Stimulated activated CD4-positive, alpha-beta T cell treated with anti-CD3 and anti-CD28 coated beads, Interleukin-1b, Interleukin-23, amount 100 ng/mL, for 24 hours (primary cell): ENCODE measurements around the gene GARS1.

ENCODE experiments used
- DNase-seq, 4 experiments: peaks; one replicate each; pipeline ENCODE4 v3.0.0-alpha.2; 2020; ENCODE audit warnings: low read depth in 4 of 4, low spot score in 1 of 4

GARS1 gene

GRCh38 chr7:30654296-30655090 lies 59.8 kb downstream of the GARS1 start:
- DNase-seq = no peak

GRCh38 chr7:30655096-30655970 lies 60.7 kb downstream of the GARS1 start:
- no peak for DNase-seq

GRCh38 chr7:30656006-30656957 lies 61.6 kb downstream of the GARS1 start:
- DNase-seq = no peak

GRCh38 chr7:30657131-30657530 lies 62.5 kb downstream of the GARS1 start:
- DNase-seq = no peak

- no peak for DNase-seq
Observed at GRCh38 chr7:30658479-30659074, 63.9 kb downstream of the GARS1 start.

- no peak for DNase-seq
Observed at GRCh38 chr7:30659312-30659711, 64.6 kb downstream of the GARS1 start.

- no peak for DNase-seq
Observed at GRCh38 chr7:30660331-30661255, 65.9 kb downstream of the GARS1 start.

DNA sequence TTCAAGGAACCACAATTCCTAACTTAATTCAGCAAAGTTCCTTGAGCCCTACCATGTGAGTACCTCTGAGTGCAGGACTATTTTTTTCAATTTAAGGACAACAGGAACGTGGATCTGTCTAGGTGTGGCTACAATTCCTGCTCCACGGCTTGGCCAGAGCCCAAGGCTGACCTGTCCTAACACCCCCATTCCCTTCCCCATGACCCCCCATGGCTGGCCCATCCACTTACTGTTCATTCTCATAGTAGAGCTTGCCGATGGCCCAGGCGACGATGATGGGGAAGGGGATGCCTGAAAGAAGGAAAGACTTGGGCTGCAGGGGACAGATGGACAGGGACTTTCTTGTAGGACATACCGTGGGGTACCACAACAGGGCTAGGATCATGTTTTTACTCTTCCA lies 67.2 kb downstream of the GARS1 start:
- no peak for DNase-seq

DNA sequence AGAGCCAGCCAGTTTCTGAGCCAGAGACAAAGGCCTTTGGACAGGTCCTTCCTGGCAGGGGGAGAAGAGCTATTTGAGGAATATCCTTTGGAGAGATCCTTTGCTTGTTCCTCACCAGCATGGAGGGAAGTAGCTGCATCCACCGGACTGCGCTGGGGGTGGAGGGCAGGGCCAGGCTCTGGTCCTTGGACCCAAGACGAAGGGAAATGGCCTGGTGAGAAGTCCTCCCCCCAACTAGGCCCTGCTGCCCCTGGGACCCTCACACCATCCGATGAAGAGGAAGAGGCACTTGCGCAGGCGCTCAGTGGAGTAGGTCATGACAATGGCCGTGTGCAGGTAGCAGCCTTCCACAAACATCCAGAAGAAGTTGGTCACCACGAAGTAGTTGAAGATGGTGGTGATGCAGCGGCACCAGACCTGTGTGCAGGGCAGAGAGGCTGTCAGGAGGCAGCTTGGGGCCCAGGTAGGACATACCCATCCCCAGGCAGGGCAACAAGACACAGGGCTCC lies 67.8 kb downstream of the GARS1 start:
- DNase-seq = no peak

DNA sequence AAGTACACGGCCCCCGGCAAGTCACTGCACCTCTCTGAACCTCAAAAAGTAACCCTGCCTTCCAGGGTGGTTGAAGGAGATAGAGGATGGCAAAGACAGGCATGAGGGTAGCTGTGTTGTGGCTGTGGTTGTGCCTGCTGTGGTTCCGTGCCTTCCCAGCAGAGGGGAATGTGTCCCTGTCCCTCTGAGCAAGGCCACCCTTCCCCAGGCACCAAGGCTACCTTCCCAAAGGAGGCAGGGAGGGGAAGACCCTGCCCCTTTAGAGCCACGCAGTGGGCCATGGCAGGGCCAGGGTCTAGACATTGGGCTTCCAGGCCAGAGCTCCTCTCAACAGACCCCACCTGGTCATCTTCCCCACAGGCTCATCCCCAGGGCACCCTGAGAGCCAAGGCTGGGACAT lies 68.7 kb downstream of the GARS1 start:
- DNase-seq = no peak

DNA sequence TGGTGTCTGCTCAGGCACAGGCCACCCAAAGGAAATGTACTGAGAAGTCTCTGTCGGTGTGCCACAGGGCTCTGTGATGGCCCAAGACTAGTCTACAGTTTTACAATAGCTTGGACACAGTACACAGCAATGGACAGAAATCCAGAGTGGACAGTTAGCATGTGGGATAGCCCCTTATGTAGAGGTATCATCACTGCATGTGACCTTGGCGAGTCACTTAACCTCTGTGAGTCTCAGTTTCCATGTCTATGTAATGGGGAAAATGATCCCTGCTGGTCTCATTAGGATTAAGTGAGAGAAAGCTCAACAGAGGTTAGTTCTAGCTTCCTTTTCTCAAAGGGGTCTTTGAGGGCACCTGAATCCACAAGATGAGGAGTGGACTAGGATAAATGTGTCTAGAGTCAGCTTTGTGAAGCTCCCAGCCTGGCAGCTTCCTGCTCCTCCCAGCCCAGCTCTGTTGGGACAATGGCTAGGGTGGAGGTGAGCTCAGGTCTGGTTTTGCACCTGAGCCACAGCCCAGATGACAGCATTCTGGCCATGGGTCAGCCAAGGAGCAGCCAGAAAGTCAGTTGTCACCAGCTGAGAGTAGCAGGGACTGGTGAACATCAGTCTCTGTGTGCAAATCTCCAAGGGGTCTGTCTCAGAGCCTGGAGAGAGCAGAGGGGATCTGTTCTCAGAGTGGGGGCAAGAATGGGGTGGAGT lies 69.7 kb downstream of the GARS1 start:
- no peak for DNase-seq

DNA sequence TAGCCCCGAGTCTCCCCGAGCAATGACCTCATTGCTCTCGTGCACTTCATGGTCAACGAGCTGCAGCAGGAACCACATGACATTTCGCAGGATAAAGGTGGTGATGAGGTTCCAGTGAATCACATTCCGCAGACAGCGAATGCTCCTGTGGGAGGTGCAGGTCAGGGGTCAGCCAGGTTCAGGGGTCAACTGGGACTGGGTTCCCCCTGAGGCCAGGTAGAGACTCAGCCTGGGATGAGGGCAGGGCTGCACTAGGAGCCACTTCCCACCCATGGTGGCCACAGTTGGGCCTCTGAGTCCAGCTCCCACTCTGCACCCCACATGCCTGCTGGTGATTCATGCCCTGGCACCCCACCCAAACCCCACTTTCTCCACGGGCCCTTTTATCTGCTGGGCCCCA lies 70.4 kb downstream of the GARS1 start:
- DNase-seq = no peak

DNA sequence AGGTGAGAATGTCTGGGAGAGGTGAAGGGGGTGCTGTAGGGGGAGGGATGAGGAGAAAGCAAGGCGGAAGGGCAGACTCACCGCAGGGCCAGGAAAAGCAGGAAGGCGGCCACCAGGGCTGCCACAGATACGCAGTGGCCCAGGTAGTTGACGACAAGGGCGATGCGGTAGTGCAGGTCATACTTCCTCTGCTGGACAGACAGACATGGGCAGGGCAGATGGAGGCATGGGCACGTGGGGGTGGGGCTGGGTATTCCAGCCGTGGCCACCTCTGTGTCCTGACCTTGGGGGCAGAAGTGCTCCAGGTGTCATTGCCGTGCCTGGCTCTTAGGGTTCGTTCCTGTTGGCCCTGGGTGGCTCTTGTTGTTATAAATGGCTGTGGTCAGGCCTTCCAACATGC lies 70.8 kb downstream of the GARS1 start:
- no peak for DNase-seq

DNA sequence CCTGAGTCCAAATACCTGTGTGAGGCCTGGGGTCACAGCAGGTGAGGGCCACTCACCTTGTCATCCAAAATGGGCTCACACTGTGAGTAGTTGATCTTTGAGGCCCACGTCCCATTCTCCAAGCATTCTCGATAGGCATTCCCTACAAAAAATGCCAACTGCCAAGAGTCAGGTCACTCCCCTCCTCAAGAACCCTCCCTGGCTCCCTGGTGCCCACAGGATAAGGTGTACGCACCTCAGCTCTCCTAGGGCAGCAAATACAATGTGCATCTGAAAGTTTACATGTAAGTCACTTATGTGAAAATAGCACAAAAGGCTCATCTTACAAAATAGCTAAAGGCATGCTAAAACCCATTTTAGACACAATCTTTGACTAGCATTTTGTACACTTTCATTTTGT lies 72.5 kb downstream of the GARS1 start:
- DNase-seq = no peak

DNA sequence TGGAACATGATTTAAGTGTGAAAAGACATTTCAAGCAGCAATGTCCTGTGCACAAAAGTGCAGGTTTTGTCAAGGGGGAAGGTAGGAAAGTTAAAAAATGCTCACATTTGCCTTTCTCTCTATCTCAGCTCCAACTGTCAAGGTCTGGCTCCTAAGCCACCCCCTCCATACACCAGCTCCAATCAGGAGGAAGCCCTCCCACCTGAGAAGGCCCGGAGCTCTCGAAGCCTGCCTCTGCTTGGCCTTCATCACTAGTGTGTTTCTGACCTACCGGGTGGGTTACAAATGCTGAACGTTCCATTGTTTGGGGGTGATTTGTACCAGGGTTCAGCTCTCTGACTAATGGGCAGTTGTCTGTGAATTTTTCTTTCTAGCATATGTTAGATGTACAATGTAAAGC lies 73.4 kb downstream of the GARS1 start:
- no peak for DNase-seq

DNA sequence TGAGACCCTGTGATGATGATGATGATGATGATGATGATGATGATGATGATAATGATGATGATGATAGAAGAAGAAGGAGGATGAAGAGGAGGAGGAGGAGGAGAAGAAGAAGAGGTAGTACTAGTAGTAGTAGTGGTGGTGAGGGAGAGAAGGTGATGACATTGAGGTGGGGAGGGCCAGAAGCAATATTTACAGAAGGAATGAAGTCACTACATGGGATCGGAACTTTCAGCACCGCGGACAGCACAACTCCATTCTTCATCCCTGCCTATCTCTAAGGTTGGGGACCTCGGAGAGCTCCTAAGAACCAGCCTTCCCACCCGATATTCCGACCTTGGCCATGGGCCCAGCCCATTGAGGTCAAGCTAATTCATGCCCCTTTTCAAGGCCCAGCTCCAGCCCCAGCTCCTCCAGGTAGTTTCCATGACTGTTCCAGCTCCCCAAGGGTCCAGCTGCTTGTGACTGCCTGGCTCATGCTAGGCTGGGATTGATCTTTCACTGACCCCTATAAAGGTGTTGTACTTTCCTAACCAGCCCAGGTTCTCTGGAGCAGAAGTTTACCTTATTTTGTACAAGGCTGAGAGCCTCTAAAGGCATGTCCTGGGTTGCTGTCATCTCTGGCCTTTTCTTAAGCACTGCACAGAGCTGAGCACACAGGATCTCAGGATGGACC lies 77.3 kb downstream of the GARS1 start:
- DNase-seq = no peak

DNA sequence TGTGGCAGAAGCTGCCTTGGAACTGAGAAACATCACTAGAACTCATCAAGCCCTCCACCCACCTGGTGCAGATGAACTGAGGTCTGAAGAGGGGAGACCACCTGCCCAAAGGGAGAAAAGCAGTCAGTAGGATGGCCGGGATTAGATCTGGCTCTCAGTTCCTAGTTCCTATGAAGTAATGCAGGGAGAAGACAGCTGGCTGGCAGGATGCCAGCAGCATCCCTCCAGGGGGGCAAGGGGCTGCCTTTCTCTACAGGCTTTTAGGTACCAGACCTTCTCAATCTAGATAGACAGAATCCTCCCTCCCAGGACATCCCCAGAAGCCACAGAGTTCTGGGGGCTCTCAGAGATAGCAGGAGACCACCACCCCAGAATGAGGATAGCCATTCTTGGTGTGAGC lies 79.7 kb downstream of the GARS1 start:
- DNase-seq = no peak

DNA sequence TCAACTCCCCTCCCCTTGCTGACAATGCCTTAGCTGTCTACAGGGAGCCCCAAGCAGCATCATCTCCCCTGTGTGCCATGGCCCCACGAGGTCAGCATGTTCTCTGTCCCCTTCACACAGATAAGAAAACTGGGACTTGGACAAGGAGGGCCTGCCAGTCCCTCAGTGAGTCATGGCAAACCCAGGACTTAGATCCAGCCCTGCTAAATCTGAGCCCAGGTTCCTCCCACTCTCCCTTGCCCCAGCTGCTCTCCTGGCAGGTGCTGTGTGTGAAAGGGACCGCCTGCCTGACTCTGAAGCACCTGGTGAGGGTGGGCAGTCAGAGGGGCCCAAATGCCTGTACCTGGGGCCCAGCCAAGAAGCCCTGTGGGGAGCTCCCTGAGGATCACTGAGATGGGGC lies 80.2 kb downstream of the GARS1 start:
- no peak for DNase-seq
